GM19328 (cell line): ENCODE data around the gene PRSS22.

Source experiments
- ATAC-seq: cut with Tn5 transposase; IDR thresholded peaks from one replicate; pipeline ENCODE4 v1.9.1; 2021; ENCODE audit warnings: mild to moderate bottlenecking, moderate library complexity; ENCODE audit not compliant: unreplicated experiment

Gene PRSS22

DNA sequence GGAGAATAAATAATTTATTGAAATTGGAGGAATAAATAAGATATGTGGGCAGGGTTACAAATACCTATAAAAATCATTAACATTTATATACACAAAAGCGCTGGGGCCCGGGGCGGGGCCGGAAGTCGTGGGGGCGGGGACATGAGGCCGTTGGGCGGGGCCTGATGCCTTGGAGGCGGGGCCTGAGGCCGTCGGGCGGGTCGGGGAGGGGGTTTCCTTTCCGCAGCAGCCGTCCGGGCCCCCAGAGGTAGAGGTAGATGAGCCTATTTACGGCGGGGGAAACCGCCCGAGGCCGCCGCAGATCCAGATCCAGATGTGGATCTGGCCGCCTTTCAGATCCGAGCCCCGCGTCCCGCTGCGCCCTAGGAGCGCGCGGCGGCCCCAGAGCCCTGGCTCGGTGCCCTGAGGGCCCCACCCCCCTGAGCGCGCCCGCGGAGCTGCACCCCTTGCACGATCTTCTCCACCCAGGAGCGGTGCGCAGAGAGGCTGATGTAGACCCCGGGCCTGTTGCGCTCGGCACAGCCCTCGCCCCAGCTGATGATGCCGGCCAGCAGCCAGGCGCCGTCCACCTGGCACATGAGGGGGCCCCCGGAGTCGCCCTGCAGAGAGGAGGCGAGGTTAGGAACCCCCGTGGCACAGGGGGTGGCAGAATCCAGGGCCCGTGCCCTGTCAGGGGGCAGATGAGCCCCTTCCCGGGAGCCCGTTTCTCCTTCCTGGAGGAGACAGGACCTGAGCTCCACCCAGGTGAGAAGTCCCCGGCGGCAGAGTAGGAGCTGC lies 5.1 kb downstream of the PRSS22 start:
- ATAC-seq, result no peak

DNA sequence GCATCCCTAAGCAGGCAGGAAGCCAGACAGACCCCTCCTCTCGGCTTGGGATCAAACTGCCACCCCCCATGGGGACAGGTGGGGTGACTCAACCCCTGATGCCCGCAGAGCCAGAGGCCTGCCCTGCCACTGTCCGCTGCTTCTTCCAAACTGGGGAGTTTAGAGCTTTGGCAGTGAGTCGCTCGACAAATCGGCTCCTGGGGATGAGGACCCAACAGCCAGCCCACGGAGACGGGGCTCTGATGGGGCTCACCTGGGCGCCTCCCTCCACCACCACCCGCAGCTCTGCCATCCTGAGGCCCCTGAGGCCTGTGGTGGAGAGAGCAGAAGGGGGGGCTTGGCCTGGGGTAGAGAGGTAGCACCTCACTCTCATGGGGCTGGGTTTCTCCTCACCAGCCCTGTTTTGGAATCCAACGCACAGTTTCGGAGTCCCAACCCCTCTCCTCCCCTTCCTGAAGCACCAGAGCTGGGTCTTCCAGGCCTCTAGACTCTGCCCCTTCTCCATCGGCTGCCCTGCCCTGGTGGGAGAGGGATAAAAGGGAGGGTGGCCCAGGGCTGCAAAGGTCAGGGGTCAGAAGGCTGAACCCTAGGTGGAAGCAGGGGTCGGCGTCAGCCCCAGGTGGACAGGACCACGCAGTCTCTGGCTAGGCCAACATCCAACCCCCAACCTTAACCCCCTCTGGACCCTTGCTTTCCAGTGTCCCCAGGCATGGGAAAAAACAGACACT lies 5.8 kb downstream of the PRSS22 start:
- ATAC-seq, result no peak

GRCh38 chr16:2848933-2849725 lies 8.8 kb downstream of the PRSS22 start:
- ATAC-seq, result no peak

- no peak for ATAC-seq
Measured at GRCh38 chr16:2846511-2847310, 11.3 kb downstream of the PRSS22 start.

DNA sequence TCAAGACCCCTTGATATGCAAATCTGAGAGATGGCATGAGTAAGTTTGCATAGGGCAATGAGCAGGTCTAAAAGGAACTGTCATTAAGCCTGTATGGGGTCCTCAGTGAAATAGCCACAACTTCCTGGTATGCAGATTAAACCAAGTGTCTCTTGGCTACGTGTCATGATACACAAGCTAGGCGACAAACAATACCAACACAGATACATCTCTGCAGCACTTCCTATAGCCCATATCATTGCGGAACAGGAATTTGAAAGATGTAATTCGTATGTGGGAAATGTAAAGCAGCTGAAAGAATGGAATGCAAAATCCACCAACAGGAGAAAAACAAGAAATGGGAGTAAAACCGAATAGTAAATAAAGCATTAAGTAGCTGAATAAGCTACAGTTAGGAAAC lies 12.9 kb downstream of the PRSS22 start:
- ATAC-seq, result no peak

DNA sequence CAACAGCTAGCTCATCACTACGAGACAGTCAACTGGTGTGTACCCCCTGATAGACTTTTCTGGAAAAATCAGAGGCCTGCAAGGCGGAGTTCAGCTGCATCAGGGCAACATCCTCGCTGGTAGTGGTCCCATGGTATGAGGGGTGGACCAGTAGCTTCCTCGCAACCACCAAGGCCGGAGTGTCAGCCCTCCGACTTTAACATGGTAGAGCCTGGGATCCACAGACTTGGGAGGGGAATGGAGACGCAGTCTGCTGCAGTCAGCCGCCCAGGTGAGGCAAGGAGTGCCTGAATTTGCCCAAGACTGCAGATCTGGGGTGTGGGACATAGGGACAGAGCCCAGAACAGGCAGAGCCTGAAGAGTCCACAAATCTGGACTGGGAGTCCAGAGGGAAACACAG lies 14.4 kb downstream of the PRSS22 start:
- ATAC-seq, result no peak

GRCh38 chr16:2842340-2843000 lies 15.5 kb downstream of the PRSS22 start:
- no peak for ATAC-seq

- ATAC-seq, result no peak
Measured at GRCh38 chr16:2841606-2842339, 16.2 kb downstream of the PRSS22 start.

GRCh38 chr16:2840914-2841313 lies 17.1 kb downstream of the PRSS22 start:
- ATAC-seq, result no peak

GRCh38 chr16:2839650-2840450 lies 18.1 kb downstream of the PRSS22 start:
- ATAC-seq, result no peak

DNA sequence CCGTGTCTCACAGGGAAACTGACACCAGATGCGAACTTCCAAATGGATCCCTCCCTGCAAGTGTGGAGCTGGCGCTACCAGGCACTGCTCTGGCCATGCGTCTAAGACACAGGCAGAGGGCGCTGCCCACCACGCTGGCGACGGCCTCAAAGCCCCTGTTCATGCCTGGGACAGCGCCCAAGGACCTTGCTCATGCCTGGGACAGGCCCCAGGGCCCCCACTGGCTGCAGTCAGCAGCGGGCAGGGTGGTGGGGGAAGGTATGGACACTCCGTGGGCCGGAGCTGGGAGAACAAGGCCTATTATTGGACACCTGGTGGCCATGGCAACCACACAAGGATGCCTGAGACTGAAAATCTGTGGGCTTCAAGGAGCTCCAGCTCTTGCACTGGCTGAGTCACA lies 19.0 kb downstream of the PRSS22 start:
- ATAC-seq, result no peak

DNA sequence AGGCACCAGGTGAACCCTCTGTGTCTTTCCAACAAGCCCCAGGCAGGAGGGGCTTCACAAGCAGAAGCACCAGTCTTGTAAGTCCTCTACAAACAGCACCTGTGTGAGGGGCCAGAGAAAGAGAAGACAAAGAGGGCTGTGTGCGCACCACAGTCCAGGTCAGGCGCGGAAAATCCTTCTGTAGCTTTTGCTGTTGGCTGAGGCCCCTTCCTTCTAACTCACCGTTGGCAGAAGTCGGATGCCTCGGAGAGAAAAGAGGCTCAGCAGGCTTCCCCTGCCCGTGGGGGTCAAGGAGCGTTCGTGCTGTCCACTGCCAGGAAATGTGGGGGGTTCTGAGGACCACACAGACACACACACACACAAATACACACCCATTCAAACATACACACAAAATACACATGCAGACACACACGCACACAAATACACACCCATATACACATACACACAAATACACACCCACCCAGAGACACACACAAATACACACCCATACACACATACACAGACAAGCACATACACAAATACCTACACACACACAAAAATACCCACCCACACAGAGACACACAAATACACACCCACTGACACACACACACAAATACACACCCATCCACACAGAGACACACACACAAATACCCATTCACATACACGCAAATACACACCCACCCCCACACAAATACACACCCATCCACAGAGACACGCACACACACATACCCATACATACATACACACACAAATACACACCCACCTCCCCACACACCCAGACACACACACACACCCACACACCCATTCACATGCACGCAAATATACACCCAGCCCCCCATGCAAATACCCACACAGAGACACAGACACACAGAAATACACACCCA lies 21.1 kb downstream of the PRSS22 start:
- no peak for ATAC-seq

DNA sequence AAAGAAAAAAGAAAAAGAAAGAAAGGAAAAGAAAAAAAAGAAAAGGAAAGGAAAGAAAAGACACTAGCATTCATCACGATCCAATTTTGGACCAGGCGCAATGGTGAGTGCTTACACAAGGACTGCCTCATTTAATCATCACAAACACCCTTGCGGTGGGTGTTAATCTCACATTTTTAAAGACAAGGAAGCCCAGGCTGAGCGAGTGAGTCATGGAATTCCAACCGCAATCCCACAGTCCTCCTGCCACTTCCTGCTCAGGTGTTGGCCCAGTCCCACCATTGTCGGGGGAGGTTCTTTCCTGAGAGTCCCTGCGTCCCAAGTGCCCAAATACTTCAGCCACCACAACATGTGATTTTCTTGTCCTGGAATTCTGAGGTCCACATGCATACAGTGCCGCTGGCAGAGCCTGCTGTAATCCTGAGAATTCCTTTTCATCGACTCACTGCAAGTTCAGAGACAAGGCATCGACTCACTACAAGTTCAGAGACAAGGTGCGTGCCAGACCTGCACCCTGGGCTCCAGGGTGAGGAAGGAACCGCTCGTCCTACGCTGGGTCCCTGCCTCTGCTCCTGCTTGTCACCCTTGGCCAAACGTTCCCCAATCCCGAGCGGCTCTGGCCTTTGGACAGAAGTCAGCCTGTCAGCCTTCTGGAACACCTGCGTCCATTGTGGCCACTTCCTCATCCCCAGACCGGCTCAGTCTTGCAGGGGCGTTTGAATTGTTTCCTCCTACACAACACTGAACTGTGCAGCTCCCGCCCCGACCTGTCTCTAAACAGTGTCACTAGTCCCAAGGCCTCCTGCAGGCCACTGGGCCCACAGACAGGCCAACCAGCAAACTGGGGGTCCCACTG lies 22.1 kb downstream of the PRSS22 start:
- no peak for ATAC-seq

GRCh38 chr16:2834968-2835367 lies 23.0 kb downstream of the PRSS22 start:
- ATAC-seq, result no peak

DNA sequence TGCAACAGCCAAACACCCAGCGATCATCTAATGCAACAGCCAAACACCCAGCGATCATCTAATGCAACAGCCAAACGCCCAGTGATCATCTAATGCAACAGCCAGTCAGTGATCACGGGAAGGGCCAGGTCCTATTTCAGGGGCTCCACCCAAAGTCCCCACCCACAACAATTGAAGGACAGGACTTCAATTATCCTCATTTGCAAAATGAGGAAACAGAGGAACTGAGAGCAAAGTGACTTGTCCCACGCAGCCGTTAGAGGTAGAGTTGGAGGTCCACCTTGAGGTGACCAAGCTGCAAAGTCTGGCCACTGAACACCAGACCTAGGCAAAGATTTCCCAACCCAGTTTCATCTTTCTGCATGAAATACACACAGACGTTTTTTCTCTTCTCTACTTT lies 24.2 kb downstream of the PRSS22 start:
- no peak for ATAC-seq

- ATAC-seq, result no peak
Measured at GRCh38 chr16:2831203-2831602, 26.8 kb downstream of the PRSS22 start.

- ATAC-seq, result no peak
Measured at GRCh38 chr16:2830355-2830695, 27.6 kb downstream of the PRSS22 start.
